Erythroblast (primary cell): Measurements from ENCODE around the gene RNF220.

Experiments
- DNase-seq, 2 experiments: peaks; one replicate each; lab custom pipeline; 2025; lab: John Stamatoyannopoulos, UW
- GATA1 ChIP-seq: IDR thresholded peaks from 2 replicates; pipeline ENCODE4 v1.6.1; 2011; ENCODE audit warnings: low read depth, mild to moderate bottlenecking, control low read depth, low read length, moderate library complexity
- POLR2A ChIP-seq: IDR thresholded peaks from 2 replicates; pipeline ENCODE4 v1.6.1; 2011; ENCODE audit warnings: mild to moderate bottlenecking, low read length

The RNF220 gene

DNA sequence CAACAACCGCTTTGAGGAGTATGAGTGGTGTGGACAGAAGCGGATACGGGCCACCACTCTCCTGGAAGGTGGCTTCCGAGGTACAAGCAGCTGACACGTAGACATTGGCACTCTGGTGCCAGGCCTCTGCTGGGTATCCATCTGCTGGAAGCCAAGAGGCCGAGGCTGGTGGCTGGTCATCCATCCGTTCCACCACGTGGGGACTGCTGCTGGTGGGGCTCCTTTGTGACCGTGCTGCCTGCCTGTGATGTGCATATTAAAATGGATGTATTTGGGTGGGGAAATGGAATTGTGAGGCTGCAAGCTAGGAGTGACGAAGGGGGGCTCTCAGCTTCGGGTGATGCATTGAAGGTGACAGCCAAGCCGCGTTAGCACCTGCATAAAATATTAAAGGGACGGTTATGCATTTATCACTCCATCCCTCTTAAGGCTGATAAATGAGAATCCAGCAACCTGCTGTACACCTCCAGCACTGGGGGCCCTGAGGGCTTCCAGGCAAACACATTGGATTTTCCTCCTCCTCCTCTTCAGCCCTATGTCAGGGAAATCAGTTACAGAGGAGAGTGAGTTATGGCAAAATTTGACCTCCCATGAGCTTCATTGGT, 231.1 kb downstream of the RNF220 start:
- no peak for TF ChIP-seq GATA1
- DNase-seq = no peak

DNA sequence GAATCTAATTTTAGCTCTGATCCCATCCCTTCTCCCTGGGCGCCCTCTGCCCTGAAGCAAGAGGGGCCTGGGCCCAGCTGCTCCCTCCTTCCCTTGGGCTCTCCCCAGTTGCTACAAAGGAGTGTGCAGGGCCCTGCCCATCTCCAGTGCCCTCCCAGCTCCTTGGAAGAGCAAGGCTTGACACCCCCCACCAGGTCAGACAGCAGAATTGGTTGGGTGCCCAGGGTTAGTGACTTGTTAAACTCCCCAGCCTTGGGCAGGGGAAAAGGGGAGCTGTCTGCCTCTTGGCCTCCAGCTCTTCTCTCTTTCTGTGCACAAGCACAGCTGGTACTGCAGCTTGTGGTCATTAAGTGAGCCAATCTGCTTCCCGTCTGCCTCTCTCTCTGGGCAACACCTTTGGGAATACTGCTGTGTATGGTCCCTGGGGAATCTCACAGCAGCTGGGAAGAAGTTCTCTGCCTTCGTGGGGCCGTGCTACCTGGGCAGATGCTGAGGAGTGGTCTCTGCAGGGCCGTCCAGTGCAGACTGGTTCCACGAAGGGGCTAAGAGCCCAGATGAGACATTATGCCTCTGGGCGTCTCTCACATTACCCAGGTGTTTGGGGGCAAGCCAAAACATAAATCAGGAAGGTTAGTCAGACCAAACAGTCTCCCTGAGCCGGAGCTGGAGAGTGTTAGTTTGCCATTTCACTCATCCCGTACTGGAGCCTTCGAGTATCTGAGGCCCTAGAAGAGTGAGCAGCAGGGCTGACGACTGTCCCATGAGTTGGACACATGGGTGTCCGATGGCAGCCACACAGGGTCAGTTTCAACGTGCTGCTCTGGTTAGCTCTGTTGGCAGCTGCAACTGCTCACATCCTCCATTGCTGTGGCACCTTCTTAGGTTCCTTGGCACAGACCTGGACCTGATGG, 231.9 kb downstream of the RNF220 start:
- DNase-seq = peak; percentile 66 to 71

DNA sequence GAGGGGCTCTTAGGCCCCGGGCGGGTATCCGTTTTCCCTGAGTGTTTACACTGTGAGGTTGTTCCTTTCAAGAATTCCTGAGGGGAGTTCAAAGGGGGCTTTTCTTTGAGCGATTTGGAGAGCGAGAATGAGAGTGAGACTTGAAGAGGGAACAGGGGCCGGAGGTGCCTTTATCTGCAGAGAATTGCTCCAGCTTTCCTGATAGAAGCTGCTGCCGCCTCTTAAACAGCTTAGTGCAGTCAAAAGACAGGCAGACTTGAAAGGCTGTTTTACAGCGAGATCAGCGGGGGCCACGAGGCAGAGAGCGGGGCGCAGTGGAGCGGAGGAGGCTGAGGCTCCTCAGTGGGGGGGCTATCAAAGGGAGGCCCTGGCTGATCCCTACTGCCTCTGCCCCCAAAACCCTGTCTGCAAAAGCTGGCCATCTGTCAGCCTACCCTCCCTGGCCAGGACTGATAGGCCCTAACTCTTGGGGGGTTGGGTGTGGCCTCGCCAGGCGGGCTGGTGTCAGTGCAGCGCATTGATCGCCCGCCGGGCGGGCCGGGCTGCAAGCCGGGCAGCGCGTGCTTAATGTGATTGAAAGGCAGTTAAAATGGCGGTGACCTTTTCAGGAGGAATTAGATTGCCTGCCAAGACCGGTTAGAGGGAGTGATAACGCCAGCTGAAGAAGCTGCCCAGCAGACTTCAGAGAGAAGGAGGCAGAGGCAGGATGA, 232.8 kb downstream of the RNF220 start:
- DNase-seq = peak; percentile 95 to 99
- TF ChIP-seq GATA1 (peak; percentile 85), POLR2A (peak; percentile 62)

More for the DNA sequence above, 231.9 kb downstream of the RNF220 start:
- TF ChIP-seq GATA1 (no peak), POLR2A (no peak)

DNA sequence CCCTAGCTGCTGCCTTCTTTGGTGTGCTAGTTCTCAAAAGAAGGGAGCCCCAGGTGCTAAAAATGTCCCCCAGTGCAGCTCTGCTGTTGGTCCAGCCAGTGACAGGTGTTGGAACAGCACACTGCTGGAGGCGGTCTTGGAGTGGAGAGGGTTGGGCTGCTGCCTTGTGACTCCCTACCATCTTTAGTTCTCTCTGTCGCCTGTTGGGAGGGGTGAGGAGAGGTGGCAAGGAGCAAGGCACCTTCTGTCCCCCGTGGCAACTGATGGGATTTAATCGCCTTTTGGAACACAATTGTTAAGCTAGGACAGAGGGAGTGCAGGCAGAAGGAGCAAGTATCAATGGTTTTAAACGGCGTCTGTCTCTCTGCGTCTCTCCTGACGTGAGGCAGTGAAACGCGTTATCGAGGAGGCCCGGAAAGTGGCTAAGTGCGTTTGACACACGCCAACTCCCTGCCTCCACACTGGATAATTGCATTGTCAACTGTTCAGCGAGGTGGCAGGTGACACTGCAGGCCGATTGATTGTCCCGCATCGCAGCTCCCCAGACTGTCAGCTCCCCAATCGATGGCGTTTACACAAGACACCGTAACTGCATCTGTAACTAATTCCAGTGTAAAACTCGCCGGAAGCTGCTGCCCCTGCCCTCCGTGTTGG, 235.3 kb downstream of the RNF220 start:
- TF ChIP-seq POLR2A (no peak), GATA1 (no peak)
- no peak for DNase-seq

DNA sequence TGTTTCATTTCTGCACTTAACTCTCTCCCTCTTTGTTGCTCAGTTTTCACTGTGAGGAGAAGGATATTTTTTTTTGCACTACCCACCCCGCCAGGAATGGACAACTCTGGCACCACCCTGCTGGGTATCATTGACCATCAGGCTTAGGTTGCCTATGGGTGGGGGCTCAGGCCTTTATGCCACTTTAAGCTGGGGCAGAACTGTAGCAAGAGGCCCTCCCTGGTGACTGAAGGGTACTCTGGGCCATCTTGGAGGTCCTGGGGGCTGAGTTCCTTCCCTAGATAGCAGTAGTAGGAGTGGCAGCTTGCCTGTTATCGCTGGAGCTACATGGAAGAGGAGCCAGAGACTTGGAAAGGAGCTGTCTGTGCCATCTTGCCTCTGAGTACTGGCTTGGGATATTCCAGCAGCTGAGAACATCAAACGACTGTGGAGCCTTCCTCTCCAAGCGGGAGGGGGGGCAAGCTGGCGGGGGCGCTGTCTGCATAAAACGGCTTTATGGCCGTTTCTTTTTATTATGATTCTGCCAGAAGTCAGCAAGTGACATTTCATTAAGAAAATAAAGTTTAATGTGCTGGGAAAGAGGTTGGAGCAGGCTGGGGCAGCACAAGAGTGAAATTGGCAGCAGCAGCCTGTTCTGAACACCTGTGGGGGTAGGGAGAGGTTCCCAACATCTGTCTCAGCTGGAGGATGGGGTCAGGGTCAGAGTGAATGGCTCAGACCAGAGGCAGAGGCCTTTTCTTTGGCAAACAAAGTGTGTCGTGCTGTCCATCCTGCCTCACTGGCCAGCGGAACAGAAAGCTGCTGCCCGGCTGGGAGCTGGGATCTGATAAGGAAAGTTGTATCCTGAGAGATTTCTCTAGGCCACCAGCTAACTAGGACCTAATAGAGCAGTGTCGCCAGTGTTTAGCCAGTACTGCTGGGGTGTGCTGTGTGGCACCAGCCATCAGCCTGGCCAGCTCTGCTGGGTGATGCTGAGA, 236.4 kb downstream of the RNF220 start:
- no peak for TF ChIP-seq GATA1
- TF ChIP-seq POLR2A = no peak
- no peak for DNase-seq

DNA sequence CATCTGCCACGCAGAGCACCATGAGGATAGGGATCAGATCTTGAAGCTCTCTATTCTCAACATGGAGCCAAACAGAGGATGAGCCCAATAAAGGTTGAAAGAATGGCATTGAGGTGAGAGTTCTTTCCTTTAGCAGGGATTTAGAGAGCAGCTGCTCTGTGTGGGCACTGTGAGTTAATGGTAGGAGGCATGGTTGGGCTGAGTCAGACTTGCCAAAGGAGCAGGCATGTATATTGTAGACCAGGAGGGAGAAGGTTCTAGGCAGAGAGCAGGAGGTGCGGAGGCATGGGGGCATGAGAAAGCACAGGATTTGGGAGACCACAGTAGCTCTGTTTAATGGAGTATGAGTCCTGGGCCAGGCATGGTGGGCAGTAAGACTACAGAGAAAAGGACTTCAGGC, 237.2 kb downstream of the RNF220 start:
- DNase-seq = no peak
- TF ChIP-seq GATA1 = no peak
- TF ChIP-seq POLR2A = peak; percentile 15

DNA sequence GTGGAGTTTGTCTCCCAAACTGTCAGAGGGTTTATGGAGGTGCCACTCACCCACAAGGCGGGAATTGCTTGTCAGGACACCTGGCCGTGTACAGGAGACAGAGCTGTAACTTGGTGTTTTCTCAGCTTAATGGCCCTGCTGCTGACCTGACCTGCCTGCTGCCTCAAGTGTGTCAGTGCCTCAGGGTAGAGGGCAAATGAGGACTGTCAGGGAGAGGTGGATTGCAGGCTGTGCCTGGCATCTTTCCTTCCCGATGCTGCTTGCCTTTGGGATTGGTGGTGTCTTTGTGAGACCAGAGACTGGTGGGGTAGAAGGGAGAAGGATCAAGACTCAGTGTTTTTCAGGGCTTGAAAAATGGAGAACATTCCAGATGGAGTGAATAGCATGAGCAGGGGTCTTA, 237.9 kb downstream of the RNF220 start:
- TF ChIP-seq GATA1 = no peak
- TF ChIP-seq POLR2A = no peak
- no peak for DNase-seq

DNA sequence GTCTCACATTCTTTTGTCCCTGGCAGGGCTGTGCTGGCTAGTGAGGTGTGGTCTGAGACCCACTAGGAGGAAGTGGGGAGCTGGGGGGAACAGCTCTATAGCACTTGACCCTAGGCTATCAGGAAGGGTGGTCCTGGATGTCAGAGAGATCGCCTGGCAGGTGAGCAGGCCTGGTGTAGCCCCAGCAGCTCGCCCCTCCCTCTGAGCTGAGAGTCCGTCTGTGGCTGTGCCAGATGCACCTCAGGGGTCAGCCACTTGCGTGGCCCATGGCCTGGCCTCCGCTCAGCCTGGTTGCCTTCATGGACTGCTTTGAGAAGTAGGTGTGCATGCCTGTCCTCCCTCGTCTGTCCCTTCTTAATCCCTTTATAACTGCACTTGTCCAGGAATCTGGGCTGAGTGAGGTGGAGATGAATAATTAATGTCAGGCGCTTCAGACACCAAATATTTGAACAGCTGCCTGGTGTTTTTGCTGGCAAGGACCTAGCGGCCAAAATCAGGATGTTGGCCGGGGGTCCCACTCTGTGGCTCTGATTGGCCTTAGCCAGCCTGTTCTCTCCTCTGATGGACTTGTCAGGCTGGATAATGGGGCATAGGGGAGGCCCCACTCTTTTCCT, 238.8 kb downstream of the RNF220 start:
- no peak for DNase-seq
- TF ChIP-seq GATA1 (no peak), POLR2A (no peak)

DNA sequence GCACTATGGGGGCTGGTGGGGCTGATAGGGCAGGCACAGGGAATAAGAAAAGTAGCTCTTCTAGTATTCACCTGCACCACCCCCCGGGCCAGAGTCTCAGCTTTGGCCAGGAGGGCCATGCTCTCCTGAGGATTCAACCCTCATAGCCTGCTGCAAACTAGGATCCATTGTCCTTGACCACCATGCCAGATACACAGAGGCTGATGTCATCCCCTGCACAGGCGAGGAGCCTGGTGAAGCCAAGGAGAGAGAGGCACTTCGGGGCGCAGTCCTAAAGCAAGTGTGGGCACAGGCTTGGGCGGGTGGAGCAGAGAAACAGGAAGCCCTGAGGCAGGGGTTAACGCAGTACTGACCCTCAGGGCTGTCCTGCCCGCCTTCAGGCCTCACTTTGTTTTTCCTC, 239.8 kb downstream of the RNF220 start:
- DNase-seq = no peak
- TF ChIP-seq GATA1 (no peak), POLR2A (no peak)

DNA sequence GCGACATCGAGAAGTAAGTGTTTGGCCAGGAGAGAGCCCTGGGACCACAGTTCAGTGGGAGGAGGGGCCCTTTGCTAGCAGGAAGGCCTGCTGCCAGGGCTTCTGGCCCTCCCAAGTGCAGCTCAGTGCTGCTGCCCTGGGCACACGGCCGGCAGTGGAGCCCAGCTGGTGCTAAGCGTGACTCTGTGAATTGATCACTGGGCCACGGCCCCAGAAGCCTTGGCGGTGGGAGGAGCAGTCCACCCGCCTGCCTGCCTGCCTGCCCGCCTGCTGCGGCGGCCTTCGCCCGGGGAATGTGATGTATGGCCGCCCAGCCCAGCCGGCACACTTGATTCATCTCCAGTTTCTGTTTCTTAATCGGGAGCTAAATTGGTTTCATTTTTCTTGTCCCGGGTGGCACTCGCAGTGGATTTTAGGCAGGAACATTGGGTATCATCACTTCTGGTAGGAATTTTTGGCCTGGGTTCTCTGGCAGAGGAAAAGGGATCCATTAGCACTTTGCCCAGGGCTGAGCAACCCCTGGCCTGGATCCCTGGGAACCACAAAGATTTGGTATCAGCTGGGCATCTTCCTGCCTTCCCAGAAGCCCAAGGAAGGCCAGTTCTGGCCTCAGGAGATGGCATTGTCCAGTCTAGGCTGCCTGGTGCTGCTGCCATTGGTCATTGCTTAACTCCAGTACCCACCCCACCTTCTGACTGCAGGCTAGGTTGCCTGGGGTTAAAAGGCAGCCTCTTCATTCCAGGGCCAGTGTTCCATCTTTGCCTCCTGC, 240.6 kb downstream of the RNF220 start:
- DNase-seq = no peak
- TF ChIP-seq POLR2A (no peak), GATA1 (no peak)
